ENCODE results near the gene COL15A1.

DNA sequence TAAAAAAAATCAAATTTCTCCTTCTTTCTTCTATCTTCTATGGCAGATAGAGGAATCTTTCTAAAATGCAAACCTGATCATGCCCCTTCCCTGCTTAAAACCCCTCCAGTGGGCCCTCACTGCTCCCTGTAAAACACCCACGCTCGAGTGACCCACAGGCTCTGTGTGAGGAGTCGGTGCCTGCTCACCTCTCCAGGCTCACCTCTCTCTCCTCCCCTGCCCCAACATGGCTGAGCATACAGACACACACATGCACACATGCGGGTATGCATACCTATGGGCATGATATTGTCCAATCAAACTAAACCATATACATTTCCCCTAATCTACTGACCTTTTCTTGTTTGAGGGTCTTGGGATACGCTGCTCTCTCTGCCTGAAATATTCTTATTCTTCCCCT is 40.8 kb upstream of the COL15A1 start:
- no peak for TF ChIP-seq CTCF (IDR thresholded peaks at IDR 0.05; ENCODE audit: low read depth, low read length)
- TF ChIP-seq EZH2phosphoT487 (IDR thresholded peaks at IDR 0.05; ENCODE audit: low read depth) = no peak
